GM12878 (cell line): ENCODE data around the gene DND1.

Experiments used
- EZH2 ChIP-seq: IDR thresholded peaks from 2 replicates; pipeline ENCODE4 v1.6.1; 2012; ENCODE audit warnings: low read depth, mild to moderate bottlenecking, control low read depth, inconsistent platforms, low read length, borderline replicate concordance; ENCODE audit not compliant: control insufficient read depth
- MYC ChIP-seq: IDR thresholded peaks from 2 replicates; pipeline ENCODE4 v1.6.1; 2011; ENCODE audit warnings: mild to moderate bottlenecking, low read length, moderate library complexity, inconsistent platforms; ENCODE audit not compliant: insufficient read depth, insufficient replicate concordance, insufficient read length, severe bottlenecking
- POLR2A ChIP-seq: IDR thresholded peaks from 2 replicates; pipeline ENCODE4 v1.6.1; 2011; ENCODE audit warnings: low read depth, mild to moderate bottlenecking, low read length
- SPI1 ChIP-seq: IDR thresholded peaks from 2 replicates; pipeline ENCODE4 v1.6.1; 2011; ENCODE audit warnings: low read depth, mild to moderate bottlenecking, low read length, moderate library complexity, borderline replicate concordance; ENCODE audit not compliant: insufficient read depth
- TF ChIP-seq, protein P1 (sequence below): fragments of 450-650 bp; formaldehyde crosslinking; IDR thresholded peaks from 2 replicates; pipeline ENCODE4 v1.4.0; 2022; ENCODE audit warnings: mild to moderate bottlenecking, moderate library complexity

DNA sequence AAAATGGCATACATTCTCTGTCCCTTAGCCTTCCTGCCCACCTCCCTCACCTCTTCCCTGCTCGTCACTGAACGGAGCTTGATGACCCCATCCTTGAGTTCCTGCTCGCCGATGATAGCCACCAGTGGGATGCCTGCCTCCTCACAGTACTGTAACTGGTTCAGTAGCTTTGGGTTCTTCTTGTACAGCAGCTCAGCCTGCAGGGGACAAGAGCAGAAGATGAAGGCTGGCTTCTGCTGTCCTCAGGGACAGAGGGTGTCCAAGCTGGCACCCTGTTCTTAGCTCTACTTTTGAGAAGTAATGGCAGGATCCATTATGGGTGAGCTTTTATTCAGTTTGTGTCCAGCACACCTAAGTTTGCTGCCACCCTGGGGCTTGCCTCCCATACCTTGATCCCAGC, 1.3 kb upstream of the DND1 start:
- TF ChIP-seq MYC (no peak), EZH2 (no peak), POLR2A (peak; percentile 28; the same call in 1 of the 2 replicates), SPI1 (no peak)
- TF ChIP-seq, protein P1, sequence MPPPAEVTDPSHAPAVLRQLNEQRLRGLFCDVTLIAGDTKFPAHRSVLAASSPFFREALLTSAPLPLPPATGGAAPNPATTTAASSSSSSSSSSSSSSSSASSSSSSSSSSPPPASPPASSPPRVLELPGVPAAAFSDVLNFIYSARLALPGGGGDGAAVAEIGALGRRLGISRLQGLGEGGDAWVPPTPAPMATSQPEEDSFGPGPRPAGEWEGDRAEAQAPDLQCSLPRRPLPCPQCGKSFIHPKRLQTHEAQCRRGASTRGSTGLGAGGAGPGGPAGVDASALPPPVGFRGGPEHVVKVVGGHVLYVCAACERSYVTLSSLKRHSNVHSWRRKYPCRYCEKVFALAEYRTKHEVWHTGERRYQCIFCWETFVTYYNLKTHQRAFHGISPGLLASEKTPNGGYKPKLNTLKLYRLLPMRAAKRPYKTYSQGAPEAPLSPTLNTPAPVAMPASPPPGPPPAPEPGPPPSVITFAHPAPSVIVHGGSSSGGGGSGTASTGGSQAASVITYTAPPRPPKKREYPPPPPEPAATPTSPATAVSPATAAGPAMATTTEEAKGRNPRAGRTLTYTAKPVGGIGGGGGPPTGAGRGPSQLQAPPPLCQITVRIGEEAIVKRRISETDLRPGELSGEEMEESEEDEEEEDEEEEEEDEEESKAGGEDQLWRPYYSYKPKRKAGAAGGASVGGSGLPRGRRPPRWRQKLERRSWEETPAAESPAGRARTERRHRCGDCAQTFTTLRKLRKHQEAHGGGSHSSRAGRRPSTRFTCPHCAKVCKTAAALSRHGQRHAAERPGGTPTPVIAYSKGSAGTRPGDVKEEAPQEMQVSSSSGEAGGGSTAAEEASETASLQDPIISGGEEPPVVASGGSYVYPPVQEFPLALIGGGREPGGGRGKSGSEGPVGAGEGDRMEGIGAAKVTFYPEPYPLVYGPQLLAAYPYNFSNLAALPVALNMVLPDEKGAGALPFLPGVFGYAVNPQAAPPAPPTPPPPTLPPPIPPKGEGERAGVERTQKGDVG (CRISPR knock-in tag) = no peak
